ENCODE results near the gene GNPTG. TPM values are rescaled to one million over a fixed set of nuclear protein-coding genes. Genes with fewer than 3 reads are reported as not detected.

Gene GNPTG
- total RNA-seq, 4 donors from 2014 or later: 53.7 to 84.0 (median 69.5) TPM

DNA sequence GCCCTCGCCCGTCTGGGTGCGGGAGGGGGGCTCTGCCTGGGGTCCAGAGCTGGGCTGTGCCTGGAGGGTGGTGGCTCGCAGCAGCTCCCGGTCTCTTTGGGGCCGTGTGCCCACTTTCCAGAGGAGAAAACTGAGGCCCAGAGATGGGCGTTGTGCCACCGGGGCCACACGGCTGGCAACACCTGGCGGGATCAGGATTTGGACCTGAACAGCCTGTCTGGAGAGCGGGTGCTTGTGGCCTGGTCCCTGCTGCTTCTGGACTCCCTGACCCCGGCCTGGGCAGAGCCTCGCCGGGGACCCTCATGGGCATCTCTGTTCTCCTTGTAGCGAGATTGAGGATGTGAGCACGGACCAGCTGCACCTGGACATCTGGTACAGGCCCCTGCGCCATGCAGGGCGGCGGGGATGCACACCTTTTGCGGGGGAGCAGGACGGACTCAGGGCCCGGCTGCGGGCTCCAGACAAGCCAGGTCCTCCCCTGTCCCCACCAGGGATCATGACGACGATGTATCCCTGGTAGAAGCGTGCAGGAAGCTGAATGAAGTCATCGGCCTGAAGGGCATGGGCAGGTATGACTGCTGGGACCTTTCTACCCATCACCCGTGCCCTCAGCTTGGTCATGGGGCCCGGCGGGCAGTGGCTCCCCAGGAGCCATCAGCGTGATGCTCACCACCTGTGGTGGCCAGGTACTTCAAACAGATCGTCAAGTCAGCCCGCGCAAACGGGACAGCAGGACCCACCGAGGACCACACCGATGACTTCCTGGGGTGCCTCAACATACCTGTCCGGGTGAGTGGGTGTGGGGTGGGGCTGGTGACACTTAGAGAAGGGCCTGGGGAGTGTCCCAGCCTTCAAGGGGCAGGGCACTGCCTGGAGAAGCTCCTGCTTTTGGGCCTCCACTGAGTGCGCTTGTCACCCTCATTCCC is 10.0 kb upstream of the GNPTG start:
- Histone ChIP-seq H3K36me3 (no peaks in the 10 kb centered on the region), H3K27me3 (peaks cover 25% of the 10 kb centered on the region), H3K9me3 (no peaks in the 10 kb centered on the region), H3K4me1 (peaks cover 24% of the 10 kb centered on the region), H3K27ac (no peak overlapping the region), H3K4me3 (no peak overlapping the region)
- TF ChIP-seq POLR2AphosphoS5 (IDR thresholded peaks at IDR 0.05): no peak
- TF ChIP-seq EP300 (IDR thresholded peaks at IDR 0.05): no peak
- TF ChIP-seq, protein P1, sequence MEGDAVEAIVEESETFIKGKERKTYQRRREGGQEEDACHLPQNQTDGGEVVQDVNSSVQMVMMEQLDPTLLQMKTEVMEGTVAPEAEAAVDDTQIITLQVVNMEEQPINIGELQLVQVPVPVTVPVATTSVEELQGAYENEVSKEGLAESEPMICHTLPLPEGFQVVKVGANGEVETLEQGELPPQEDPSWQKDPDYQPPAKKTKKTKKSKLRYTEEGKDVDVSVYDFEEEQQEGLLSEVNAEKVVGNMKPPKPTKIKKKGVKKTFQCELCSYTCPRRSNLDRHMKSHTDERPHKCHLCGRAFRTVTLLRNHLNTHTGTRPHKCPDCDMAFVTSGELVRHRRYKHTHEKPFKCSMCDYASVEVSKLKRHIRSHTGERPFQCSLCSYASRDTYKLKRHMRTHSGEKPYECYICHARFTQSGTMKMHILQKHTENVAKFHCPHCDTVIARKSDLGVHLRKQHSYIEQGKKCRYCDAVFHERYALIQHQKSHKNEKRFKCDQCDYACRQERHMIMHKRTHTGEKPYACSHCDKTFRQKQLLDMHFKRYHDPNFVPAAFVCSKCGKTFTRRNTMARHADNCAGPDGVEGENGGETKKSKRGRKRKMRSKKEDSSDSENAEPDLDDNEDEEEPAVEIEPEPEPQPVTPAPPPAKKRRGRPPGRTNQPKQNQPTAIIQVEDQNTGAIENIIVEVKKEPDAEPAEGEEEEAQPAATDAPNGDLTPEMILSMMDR (IDR thresholded peaks at IDR 0.05): no peak
- no peak for DNase-seq (ENCODE audit: low spot score in 2 of 2)
- WGBS: 84% methylated on average over 5 of the region's 39 CpGs

DNA sequence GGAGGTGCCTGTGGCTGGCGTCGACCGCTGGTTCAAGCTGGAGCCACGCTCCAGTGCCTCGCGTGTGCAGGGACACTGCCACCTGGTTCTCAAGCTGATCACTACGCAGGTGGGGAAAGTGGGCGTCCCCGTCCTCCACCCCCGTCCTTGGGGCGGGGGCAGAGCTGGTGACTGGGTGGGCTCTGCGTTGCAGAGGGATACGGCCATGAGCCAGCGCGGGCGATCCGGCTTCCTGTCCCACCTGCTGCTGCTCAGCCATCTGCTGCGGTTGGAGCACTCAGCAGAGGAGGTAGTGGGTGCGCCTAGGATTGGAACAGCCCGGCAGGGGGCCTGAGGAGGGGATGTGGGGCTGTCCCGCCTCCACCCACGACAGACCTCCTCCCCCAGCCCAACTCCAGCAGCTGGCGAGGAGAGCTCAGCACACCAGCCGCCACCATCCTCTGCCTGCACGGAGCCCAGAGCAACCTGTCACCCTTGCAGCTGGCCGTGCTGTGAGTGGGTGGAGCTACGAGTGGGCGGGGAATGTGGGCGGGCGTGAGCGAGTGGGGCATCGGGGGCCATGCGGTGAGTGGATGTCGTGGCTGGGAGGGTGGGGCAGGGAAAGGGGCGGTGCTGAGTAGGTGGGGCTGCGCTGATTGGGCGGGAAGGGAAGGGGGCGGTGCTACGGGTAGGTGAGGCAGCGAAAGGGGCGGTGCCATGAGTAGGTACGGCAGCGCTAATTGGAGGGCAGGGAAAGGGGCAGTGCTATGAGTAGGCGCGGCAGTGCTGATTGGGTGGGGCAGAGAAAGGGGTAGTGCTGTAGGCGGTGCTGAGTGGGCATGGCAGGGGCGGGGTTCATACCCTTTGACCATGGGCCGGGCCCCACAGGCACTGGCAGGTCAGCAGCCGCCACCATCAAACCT is 9.0 kb upstream of the GNPTG start:
- Histone ChIP-seq H3K36me3 (no peaks in the 10 kb centered on the region), H3K4me1 (peaks cover 34% of the 10 kb centered on the region), H3K27me3 (peaks cover 15% of the 10 kb centered on the region), H3K27ac (no peak overlapping the region), H3K4me3 (peak overlapping the region; percentile 31), H3K9me3 (no peaks in the 10 kb centered on the region)
- no peak for TF ChIP-seq POLR2A (IDR thresholded peaks at IDR 0.05)
- peak; percentile 94 to 97 for DNase-seq (ENCODE audit: low spot score in 2 of 2)
- WGBS: under 1% methylated on average over 29 of the region's 49 CpGs

DNA sequence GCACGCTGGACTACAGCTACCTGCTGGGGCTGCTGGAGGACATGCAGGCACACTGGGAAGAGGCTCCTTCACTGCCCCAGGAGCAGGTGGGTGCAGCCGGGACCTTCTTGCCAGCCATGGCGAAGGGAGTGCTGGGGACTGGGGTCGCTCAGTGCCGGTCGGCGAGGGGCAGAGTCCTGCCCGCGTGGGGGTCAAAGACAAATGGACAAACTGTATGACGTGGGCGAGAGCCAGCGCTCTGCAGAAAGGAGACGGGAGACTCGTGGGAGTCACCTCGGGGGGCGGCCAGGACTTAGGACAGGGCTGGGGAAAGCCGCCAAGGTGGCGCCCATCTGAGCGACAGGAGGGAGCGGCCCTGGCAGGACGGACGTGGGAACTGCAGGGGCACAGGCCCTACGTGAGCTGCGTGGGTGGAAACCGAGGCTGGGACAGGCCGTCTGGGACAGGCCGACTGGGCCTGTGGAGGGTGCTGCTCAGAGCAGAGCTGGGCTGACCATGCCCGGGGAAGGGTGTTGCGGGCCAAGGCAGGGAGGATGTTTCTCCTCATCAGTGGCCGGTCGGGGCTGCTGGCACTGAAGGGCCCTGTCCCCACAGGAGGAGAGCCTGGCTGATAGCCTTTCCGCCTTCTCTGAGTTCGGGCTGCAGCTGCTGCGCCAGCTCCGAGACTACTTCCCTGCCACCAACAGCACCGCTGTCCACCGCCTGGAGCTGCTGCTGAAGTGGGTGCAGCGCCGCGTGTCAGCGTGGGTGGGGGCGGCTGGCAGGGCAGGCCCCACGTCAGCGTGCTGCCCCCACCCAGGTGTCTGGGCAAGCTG is 8.1 kb upstream of the GNPTG start:
- H3K9me3 ChIP-seq: no peaks in the 10 kb centered on the region
- H3K4me3 ChIP-seq: peak overlapping the region; percentile 31
- peaks cover 7% of the 10 kb centered on the region for H3K27me3 ChIP-seq
- no peak for TF ChIP-seq POLR2A (IDR thresholded peaks at IDR 0.05)
- TF ChIP-seq, protein P1 (IDR thresholded peaks at IDR 0.05): no peak
- TF ChIP-seq EP300 (IDR thresholded peaks at IDR 0.05): no peak
- no peak for TF ChIP-seq POLR2AphosphoS5 (IDR thresholded peaks at IDR 0.05)
- peaks cover 40% of the 10 kb centered on the region for H3K4me1 ChIP-seq
- no peak overlapping the region for H3K27ac ChIP-seq
- 59% methylated on average over 37 of the region's 44 CpGs for WGBS
- peaks cover 6% of the 10 kb centered on the region for H3K36me3 ChIP-seq
- DNase-seq (ENCODE audit: low spot score in 2 of 2): no peak

DNA sequence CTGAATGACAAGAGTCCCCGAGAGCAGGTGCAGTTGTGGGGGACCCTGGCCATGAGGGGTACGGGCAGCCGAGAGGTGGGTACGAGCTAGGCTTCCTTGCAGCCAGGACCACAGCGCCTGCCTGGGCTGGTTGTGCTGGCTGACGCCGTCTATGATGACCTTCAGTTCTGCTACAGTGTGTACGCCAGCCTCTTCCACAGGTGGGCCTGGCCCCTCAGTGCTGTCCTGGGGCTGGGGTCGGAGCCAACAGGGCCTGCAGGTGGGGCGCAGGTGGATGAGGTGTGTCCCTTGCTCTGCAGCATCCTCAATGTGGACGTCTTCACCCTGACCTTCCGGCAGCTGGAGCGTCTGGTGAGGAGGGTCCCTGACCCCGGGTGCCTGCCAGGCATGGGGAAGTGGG is 7.2 kb upstream of the GNPTG start:
- Histone ChIP-seq H3K36me3 (peaks cover 15% of the 10 kb centered on the region), H3K9me3 (no peaks in the 10 kb centered on the region), H3K4me1 (peaks cover 40% of the 10 kb centered on the region), H3K27ac (no peak overlapping the region), H3K4me3 (no peak overlapping the region), H3K27me3 (peaks cover 3% of the 10 kb centered on the region)
- TF ChIP-seq EP300 (IDR thresholded peaks at IDR 0.05) (no peak), POLR2AphosphoS5 (IDR thresholded peaks at IDR 0.05) (no peak), POLR2A (IDR thresholded peaks at IDR 0.05) (no peak)
- TF ChIP-seq, protein P1 (IDR thresholded peaks at IDR 0.05): no peak
- DNase-seq (ENCODE audit: low spot score in 2 of 2): no peak
- 94% methylated on average over 3 of the region's 14 CpGs for WGBS

DNA sequence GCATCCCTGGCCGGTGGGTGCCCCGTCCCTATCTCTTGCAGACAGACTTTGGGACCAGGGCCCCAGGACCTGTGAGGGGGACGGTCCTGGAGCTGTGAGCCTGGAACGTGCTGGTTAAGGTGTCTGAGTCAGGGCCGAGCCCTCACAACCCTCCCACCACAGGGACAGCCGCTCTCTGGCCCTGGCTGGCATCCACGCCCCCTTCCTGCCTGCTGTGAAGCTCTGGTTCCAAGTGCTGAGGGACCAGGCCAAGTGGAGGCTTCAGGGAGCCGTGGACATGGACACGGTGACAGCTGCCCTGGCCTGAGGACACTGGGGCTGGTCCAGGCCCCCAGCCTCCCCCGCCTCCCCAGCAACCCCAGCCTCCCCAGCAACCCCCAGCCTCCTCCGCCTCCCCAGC is 6.6 kb upstream of the GNPTG start:
- H3K36me3 ChIP-seq: peaks cover 21% of the 10 kb centered on the region
- TF ChIP-seq, protein P1 (IDR thresholded peaks at IDR 0.05): no peak
- TF ChIP-seq POLR2AphosphoS5 (IDR thresholded peaks at IDR 0.05) (no peak), POLR2A (IDR thresholded peaks at IDR 0.05) (no peak), EP300 (IDR thresholded peaks at IDR 0.05) (no peak)
- H3K4me1 ChIP-seq: peaks cover 41% of the 10 kb centered on the region
- no peaks in the 10 kb centered on the region for H3K9me3 ChIP-seq
- H3K27ac ChIP-seq: no peak overlapping the region
- no peak for DNase-seq (ENCODE audit: low spot score in 2 of 2)
- H3K27me3 ChIP-seq: peaks cover 3% of the 10 kb centered on the region
- WGBS: 56% methylated on average over 7 of the region's 11 CpGs
- H3K4me3 ChIP-seq: no peak overlapping the region
